NCI-H526 treated with DMSO at 0.1 percent for 48 hours (cell line): ENCODE measurements around the gene PTPRM.
A peak's percentile ranks its signal among the peaks of the same experiment; 100 is the strongest.

Experiments
- DNase-seq: peaks from one replicate; lab custom pipeline; 2025; lab: John Stamatoyannopoulos, UW

Gene PTPRM

DNA sequence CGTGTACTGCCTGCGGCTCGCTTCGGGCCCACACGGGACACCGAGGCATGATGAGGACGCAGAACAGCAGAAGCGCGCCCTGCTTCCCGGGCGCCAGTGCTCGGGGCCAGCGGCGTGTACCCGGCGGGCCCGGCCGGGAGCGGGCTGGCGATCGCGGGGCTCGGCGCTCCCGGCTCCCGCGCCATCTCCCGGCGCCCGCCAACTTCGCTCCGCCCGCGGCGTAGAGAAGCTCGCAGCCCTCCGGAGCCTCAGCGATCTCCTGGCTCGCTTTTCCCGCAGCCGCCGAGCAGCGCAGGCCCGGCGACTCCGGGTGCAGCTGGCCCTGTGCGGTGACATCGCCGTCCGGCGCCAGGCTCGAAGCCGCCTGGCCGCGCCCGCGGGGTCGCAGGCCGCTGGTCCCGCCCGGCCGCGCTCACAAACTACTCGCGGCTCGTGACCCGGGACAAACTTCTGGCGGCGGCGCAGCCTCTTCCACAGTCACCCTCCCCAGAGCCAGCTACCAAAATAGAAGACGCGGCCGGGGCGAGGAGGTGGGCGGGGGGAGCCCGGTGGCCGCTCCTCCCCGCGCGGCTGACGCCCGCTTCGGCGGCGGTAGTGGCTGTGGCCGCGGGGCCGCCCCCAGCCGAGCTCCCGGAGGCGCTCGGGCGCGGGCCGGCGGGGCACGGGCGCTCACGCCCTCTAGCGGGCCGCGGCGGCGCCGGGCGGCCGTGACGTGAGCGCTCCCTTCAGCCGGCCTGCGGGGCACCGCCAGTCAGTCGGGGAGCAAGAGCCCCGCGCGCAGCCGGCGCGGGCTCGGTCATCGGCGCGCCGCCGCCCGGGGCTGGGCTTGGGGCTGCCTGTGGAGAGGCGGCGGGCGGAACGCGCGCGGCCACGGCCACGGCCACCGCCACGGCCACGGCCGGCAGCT, at the start of gene PTPRM:
Gene PTPRM (plus strand): TSS at position 750 of the 907 bp plus-strand sequence. CDS start 503 bp downstream, outside the sequence.
- peak; percentile 2 for DNase-seq

GRCh38 chr18:7517852-7518251, 49.3 kb upstream of the PTPRM start:
- no peak for DNase-seq

GRCh38 chr18:7520200-7520785, 46.8 kb upstream of the PTPRM start:
- DNase-seq = no peak

GRCh38 chr18:7521226-7521856, 45.8 kb upstream of the PTPRM start:
- peak; percentile 8 for DNase-seq

- no peak for DNase-seq
Measured at GRCh38 chr18:7523772-7524171, 43.3 kb upstream of the PTPRM start.

- DNase-seq = no peak
Measured at GRCh38 chr18:7524786-7525185, 42.3 kb upstream of the PTPRM start.

- no peak for DNase-seq
Measured at GRCh38 chr18:7532942-7533341, 34.2 kb upstream of the PTPRM start.

DNA sequence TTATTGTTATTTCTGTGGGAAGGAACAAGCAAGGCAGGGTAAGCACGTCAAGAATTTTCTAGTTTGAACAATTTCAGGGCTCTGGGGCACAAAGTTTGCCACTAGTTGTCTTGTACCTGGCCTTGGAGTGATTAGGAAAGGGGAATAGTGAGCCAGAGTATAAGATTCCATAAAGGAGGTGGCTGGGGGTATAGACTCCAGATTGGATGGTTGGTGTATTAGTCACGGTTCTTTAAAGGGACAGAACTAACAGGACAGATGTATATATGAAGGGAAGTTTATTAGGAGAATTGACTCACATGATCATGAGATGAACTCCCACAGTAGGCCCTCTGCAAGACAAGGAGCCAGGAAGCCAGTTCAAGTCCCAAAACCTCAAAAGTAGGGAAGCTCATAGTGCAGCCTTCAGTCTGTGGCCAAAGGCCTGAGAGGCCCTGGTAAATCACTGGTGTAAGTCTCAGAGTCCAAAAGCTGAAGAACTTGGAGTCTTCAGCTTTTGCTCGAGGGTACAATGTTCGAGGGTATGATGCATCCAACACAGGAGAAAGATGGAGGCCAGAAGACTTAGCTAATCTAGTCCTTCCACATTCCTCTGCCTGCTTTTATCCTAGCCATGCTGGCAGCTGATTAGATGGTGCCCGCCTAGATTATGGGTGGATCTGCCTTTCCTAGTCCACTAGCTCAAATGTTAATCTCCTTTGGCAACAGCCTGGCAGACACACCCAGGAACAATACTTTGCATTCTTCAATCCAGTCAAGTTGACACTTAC, 31.5 kb upstream of the PTPRM start:
- DNase-seq = no peak

GRCh38 chr18:7537145-7537544, 30.0 kb upstream of the PTPRM start:
- no peak for DNase-seq

DNA sequence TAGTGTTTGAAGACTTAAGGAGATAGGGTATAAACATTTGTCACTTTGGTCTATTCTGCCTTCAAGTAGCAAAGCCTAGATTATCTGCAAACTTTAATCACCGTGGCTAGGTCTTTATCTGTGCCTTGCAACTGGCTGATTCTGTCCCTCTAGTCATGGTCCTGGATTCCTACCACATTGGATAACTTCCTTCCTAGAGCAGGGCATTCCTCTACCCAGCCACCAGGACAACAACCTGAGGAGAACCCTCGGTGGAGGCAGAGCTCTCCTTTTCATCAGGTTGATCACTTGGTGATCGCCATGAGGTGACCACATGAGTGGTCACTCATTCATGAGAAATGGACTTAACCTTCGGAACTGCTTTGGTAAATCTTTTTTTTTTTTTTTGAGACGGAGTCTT, 25.3 kb upstream of the PTPRM start:
- no peak for DNase-seq

- DNase-seq = no peak
Measured at GRCh38 chr18:7544686-7545085, 22.4 kb upstream of the PTPRM start.

GRCh38 chr18:7545734-7546133, 21.4 kb upstream of the PTPRM start:
- DNase-seq = no peak

DNA sequence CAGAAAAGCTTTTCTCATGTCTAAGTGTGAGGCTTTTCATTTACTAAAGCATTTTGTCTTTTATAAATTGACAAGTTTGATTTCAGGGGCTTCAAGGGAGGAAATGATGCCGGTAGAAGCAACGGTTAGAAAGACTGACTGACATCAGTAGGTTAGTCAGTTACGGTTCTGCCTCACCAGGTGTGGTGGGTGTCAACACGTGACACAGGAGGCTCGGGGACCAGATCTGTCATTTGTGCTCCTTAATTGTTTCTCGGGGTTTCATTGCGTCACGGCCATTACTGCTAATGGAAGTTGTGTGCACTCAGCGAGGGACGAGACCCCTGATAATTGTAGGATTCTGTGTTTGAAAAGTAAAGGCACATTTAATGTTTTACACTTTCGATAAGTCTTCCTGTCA, 18.9 kb upstream of the PTPRM start:
- no peak for DNase-seq

- DNase-seq = no peak
Measured at GRCh38 chr18:7548721-7549120, 18.4 kb upstream of the PTPRM start.

GRCh38 chr18:7557973-7558372, 9.1 kb upstream of the PTPRM start:
- no peak for DNase-seq

- DNase-seq = no peak
Measured at GRCh38 chr18:7558769-7559168, 8.3 kb upstream of the PTPRM start.

- DNase-seq = no peak
Measured at GRCh38 chr18:7559709-7560319, 7.3 kb upstream of the PTPRM start.

DNA sequence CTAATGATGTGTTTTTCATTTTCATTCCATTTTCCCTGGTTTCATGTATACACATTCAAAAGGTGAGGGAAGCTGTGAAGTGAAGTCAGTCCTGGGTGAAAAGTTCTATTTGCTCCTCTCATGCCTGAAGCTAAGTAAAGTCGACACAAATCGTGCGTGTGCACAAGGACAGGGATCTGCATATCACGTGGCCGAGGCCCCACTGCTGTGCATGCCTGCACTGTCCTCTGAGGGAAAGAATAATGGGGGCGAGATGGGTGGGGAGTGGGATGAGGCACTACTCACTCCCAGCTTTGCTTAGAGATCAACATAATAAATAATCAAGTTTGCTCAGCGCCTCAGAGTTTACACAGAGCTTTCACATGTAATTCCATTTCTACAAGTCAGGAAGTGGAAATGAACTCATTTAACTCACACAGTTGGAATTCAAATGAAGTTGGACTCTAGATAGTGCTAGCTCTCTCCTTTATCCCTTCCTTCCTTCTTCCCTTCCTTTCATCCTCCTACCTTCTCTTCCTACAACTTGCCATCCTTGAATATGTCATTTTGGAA, 5.1 kb upstream of the PTPRM start:
- DNase-seq = no peak

GRCh38 chr18:7562491-7562890, 4.6 kb upstream of the PTPRM start:
- no peak for DNase-seq

DNA sequence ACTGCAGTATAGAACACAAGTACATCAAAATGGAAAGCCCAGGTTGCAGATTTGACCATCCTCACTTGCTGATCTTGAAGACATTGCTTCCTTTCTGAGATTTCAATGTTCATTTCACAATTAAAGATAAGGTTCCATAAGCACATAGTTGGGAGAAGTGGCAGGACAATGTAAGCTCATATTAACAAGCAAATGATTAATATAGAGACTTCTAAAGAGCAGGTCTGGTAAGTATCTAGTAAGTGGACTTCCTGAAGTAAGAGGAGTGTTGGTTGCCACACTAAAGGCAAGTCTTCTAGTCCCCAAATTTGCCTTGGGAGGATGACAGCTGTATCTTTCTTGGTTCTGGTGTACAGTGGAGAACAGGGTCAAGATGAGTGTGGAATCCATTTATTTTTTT, 1.4 kb upstream of the PTPRM start:
- DNase-seq = no peak

DNA sequence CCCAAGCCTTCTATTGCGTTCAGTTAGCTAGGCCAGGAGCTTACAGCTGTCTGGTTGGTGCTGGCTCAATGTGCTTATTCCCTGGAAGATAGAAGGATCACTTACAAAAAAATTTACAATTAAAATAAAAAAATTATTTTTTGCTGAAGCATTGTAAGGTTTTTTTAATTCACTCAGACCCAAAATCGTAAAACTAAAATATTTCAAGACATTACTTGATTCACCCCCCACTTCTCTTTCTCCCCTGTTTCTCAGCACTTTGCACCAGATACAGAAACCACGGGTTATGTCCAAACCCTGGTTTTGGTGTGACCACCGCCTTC, 911 bp upstream of the PTPRM start:
- DNase-seq = no peak
